Measurements from ENCODE around the gene KAZN.

Gene KAZN

GRCh38 chr1:14648896-14649855, 50.7 kb downstream of the KAZN start:
- no peak for DNase-seq

- DNase-seq: no peak
Observed at GRCh38 chr1:14649976-14650375, 51.5 kb downstream of the KAZN start.

GRCh38 chr1:14650951-14651350, 52.5 kb downstream of the KAZN start:
- DNase-seq: no peak

- no peak for DNase-seq
Observed at GRCh38 chr1:14652840-14653239, 54.4 kb downstream of the KAZN start.

GRCh38 chr1:14653461-14653960, 55.0 kb downstream of the KAZN start:
- DNase-seq: no peak

GRCh38 chr1:14654554-14654953, 56.1 kb downstream of the KAZN start:
- peak; percentile 17 for DNase-seq

GRCh38 chr1:14655385-14655784, 56.9 kb downstream of the KAZN start:
- DNase-seq: no peak

- no peak for DNase-seq
Observed at GRCh38 chr1:14656384-14656937, 58.0 kb downstream of the KAZN start.

- no peak for DNase-seq
Observed at GRCh38 chr1:14658642-14659041, 60.2 kb downstream of the KAZN start.

- DNase-seq: no peak
Observed at GRCh38 chr1:14659913-14660312, 61.4 kb downstream of the KAZN start.

GRCh38 chr1:14660801-14661200, 62.3 kb downstream of the KAZN start:
- DNase-seq: no peak

GRCh38 chr1:14661222-14661621, 62.7 kb downstream of the KAZN start:
- no peak for DNase-seq

- no peak for DNase-seq
Observed at GRCh38 chr1:14662116-14662515, 63.6 kb downstream of the KAZN start.

- DNase-seq: no peak
Observed at GRCh38 chr1:14663773-14664172, 65.3 kb downstream of the KAZN start.

GRCh38 chr1:14666373-14666772, 67.9 kb downstream of the KAZN start:
- no peak for DNase-seq

- no peak for DNase-seq
Observed at GRCh38 chr1:14666962-14667650, 68.6 kb downstream of the KAZN start.

GRCh38 chr1:14667651-14667984, 69.1 kb downstream of the KAZN start:
- no peak for DNase-seq

GRCh38 chr1:14668538-14668937, 70.1 kb downstream of the KAZN start:
- no peak for DNase-seq

- DNase-seq: peak; percentile 74
Observed at GRCh38 chr1:14672005-14672404, 73.5 kb downstream of the KAZN start.

GRCh38 chr1:14674030-14674429, 75.5 kb downstream of the KAZN start:
- no peak for DNase-seq

GRCh38 chr1:14676400-14676799, 77.9 kb downstream of the KAZN start:
- no peak for DNase-seq

- DNase-seq: no peak
Observed at GRCh38 chr1:14677292-14677971, 78.9 kb downstream of the KAZN start.

GRCh38 chr1:14678011-14678638, 79.6 kb downstream of the KAZN start:
- DNase-seq: no peak

Measured in NCI-H526 treated with DMSO at 0.1 percent for 48 hours (cell line).